DOHH2 (cell line): ENCODE results near the gene LRRC2.

Experiments
- EZH2phosphoT487 ChIP-seq: fragments of 200-600 bp; sonication (generic); IDR thresholded peaks from 2 replicates; pipeline ENCODE4 v1.6.1; 2017; ENCODE audit warnings: borderline replicate concordance, mild to moderate bottlenecking, antibody characterized with exemption, low read length, moderate library complexity, mixed read lengths
- TF ChIP-seq, protein P1 (sequence below): fragments of 200-600 bp; sonication (generic); IDR thresholded peaks from one replicate; pipeline ENCODE4 v1.5.1; 2014; ENCODE audit warnings: antibody characterized with exemption, mild to moderate bottlenecking, low read depth, low read length; ENCODE audit not compliant: poor library complexity, severe bottlenecking

DNA sequence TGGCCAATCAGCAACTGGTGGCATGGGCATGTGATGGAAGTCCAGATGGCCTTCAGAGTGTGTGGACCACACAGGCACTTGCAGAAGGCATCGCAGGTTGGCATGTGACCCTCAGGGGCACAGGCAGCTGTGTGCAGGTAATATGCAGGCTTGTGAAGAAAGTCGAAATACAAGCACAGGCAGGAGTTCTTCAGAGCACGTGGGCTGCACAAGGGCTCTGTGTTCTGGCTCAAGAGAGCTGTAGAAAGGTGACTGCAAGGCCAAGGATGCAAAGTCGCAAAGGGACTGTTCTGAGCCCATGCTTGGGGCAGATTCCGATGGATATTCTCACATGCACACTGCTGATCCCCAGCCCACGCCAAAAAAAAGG, 8.3 kb downstream of the LRRC2 start:
- TF ChIP-seq, protein P1, sequence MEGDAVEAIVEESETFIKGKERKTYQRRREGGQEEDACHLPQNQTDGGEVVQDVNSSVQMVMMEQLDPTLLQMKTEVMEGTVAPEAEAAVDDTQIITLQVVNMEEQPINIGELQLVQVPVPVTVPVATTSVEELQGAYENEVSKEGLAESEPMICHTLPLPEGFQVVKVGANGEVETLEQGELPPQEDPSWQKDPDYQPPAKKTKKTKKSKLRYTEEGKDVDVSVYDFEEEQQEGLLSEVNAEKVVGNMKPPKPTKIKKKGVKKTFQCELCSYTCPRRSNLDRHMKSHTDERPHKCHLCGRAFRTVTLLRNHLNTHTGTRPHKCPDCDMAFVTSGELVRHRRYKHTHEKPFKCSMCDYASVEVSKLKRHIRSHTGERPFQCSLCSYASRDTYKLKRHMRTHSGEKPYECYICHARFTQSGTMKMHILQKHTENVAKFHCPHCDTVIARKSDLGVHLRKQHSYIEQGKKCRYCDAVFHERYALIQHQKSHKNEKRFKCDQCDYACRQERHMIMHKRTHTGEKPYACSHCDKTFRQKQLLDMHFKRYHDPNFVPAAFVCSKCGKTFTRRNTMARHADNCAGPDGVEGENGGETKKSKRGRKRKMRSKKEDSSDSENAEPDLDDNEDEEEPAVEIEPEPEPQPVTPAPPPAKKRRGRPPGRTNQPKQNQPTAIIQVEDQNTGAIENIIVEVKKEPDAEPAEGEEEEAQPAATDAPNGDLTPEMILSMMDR, result no peak
- no peak for TF ChIP-seq EZH2phosphoT487
